Stimulated activated naive CD8-positive, alpha-beta T cell treated with anti-CD3 and anti-CD28 coated beads, Interleukin-15, Interleukin-2, amounts not matched to agents 100 ng/mL and 50 ng/mL, for 24 hours (primary cell): ENCODE results near the gene ATP6V1A.
"Not testable (repeated sequence)": the region's sequence is repeated elsewhere in the genome, so short reads cannot be mapped to it uniquely, and the experiment has no call there.

Experiments
- H3K27ac Mint-ChIP-seq: one replicate; pipeline ENCODE4 v1.8.0; 2021; ENCODE audit warnings: mild to moderate bottlenecking, mixed read lengths
- H3K27me3 Mint-ChIP-seq: one replicate; pipeline ENCODE4 v1.8.0; 2021; ENCODE audit warnings: mixed read lengths
- H3K36me3 Mint-ChIP-seq: one replicate; pipeline ENCODE4 v1.8.0; 2021; ENCODE audit warnings: low read depth, mixed read lengths
- H3K4me1 Mint-ChIP-seq: one replicate; pipeline ENCODE4 v1.8.0; 2021; ENCODE audit warnings: low read depth, mixed read lengths
- H3K4me3 Mint-ChIP-seq: one replicate; pipeline ENCODE4 v1.8.0; 2021; ENCODE audit warnings: mild to moderate bottlenecking, mixed read lengths
- H3K9me3 Mint-ChIP-seq: one replicate; pipeline ENCODE4 v1.8.0; 2021; ENCODE audit warnings: mixed read lengths

ATP6V1A gene

GRCh38 chr3:113829576-113830354 is 82.9 kb downstream of the ATP6V1A start:
- H3K4me3 Mint-ChIP-seq = no peak overlapping the region
- no peak overlapping the region for H3K27ac Mint-ChIP-seq

GRCh38 chr3:113831103-113831355 is 84.2 kb downstream of the ATP6V1A start:
- Mint-ChIP-seq H3K9me3 (peaks cover 6% of the 10 kb centered on the region), H3K27ac (peak overlapping the region; percentile 50), H3K4me1 (peaks cover 29% of the 10 kb centered on the region), H3K27me3 (no peaks in the 10 kb centered on the region), H3K36me3 (no peaks in the 10 kb centered on the region), H3K4me3 (no peak overlapping the region)

More at GRCh38 chr3:113829576-113830354, 82.9 kb downstream of the ATP6V1A start:
- H3K27me3 Mint-ChIP-seq = no peaks in the 10 kb centered on the region
- H3K9me3 Mint-ChIP-seq = peaks cover 6% of the 10 kb centered on the region
- H3K4me1 Mint-ChIP-seq = peaks cover 29% of the 10 kb centered on the region
- no peaks in the 10 kb centered on the region for H3K36me3 Mint-ChIP-seq

- H3K4me3 Mint-ChIP-seq = no peak overlapping the region
- no peaks in the 10 kb centered on the region for H3K36me3 Mint-ChIP-seq
These were observed 85.8 kb downstream of the ATP6V1A start for GRCh38 chr3:113832477-113833164.

GRCh38 chr3:113834983-113835382 is 88.1 kb downstream of the ATP6V1A start:
- peaks cover 29% of the 10 kb centered on the region for H3K4me1 Mint-ChIP-seq
- H3K27me3 Mint-ChIP-seq = peaks cover 4% of the 10 kb centered on the region
- peaks cover 6% of the 10 kb centered on the region for H3K9me3 Mint-ChIP-seq
- no peak overlapping the region for H3K27ac Mint-ChIP-seq
- no peaks in the 10 kb centered on the region for H3K36me3 Mint-ChIP-seq
- H3K4me3 Mint-ChIP-seq = no peak overlapping the region

More at GRCh38 chr3:113832477-113833164, 85.8 kb downstream of the ATP6V1A start:
- Mint-ChIP-seq H3K4me1 (peaks cover 29% of the 10 kb centered on the region), H3K27ac (no peak overlapping the region), H3K9me3 (peaks cover 6% of the 10 kb centered on the region), H3K27me3 (no peaks in the 10 kb centered on the region)

- Mint-ChIP-seq H3K36me3 (no peaks in the 10 kb centered on the region), H3K27ac (no peak within 1 kb of the TSS), H3K27me3 (peaks cover 4% of the 10 kb centered on the region), H3K9me3 (no peaks in the 10 kb centered on the region), H3K4me3 (peak within 1 kb of the TSS; percentile 81), H3K4me1 (peaks cover 7% of the 10 kb centered on the region)
These were observed 91.9 kb downstream of the ATP6V1A start, which contains the start of gene GRAMD1C for GRCh38 chr3:113838631-113839209. TSS of gene GRAMD1C (plus strand) at chr3:113838788. CDS start at chr3:113838910, 122 bp downstream.

GRCh38 chr3:113839551-113839950 is 92.7 kb downstream of the ATP6V1A start:
- no peak overlapping the region for H3K27ac Mint-ChIP-seq
- peaks cover 4% of the 10 kb centered on the region for H3K27me3 Mint-ChIP-seq
- peaks cover 7% of the 10 kb centered on the region for H3K4me1 Mint-ChIP-seq
- H3K9me3 Mint-ChIP-seq = no peaks in the 10 kb centered on the region
- H3K36me3 Mint-ChIP-seq = no peaks in the 10 kb centered on the region
- H3K4me3 Mint-ChIP-seq = peak overlapping the region; percentile 81

- no peak overlapping the region for H3K4me3 Mint-ChIP-seq
- H3K36me3 Mint-ChIP-seq = no peaks in the 10 kb centered on the region
- no peak overlapping the region for H3K27ac Mint-ChIP-seq
- no peaks in the 10 kb centered on the region for H3K4me1 Mint-ChIP-seq
- no peaks in the 10 kb centered on the region for H3K27me3 Mint-ChIP-seq
- no peaks in the 10 kb centered on the region for H3K9me3 Mint-ChIP-seq
These were observed 97.9 kb downstream of the ATP6V1A start for GRCh38 chr3:113844622-113845222.

GRCh38 chr3:113847247-113847646 is 100.4 kb downstream of the ATP6V1A start:
- no peaks in the 10 kb centered on the region for H3K4me1 Mint-ChIP-seq
- H3K36me3 Mint-ChIP-seq = no peaks in the 10 kb centered on the region
- no peak overlapping the region for H3K27ac Mint-ChIP-seq
- no peaks in the 10 kb centered on the region for H3K27me3 Mint-ChIP-seq
- no peak overlapping the region for H3K4me3 Mint-ChIP-seq
- H3K9me3 Mint-ChIP-seq = no peaks in the 10 kb centered on the region

- Mint-ChIP-seq H3K4me3 (no peak overlapping the region), H3K4me1 (no peaks in the 10 kb centered on the region), H3K9me3 (no peaks in the 10 kb centered on the region), H3K27ac (no peak overlapping the region), H3K27me3 (no peaks in the 10 kb centered on the region), H3K36me3 (no peaks in the 10 kb centered on the region)
These were observed 101.0 kb downstream of the ATP6V1A start for GRCh38 chr3:113847664-113848461.

GRCh38 chr3:113849071-113849470 is 102.2 kb downstream of the ATP6V1A start:
- not testable (repeated sequence) for H3K27me3 Mint-ChIP-seq, H3K4me3 Mint-ChIP-seq, H3K27ac Mint-ChIP-seq, H3K9me3 Mint-ChIP-seq, H3K36me3 Mint-ChIP-seq, H3K4me1 Mint-ChIP-seq

- H3K4me1 Mint-ChIP-seq, H3K9me3 Mint-ChIP-seq, H3K36me3 Mint-ChIP-seq, H3K4me3 Mint-ChIP-seq, H3K27me3 Mint-ChIP-seq, H3K27ac Mint-ChIP-seq: not testable (repeated sequence)
These were observed 103.0 kb downstream of the ATP6V1A start for GRCh38 chr3:113849841-113850240.

- H3K27me3 Mint-ChIP-seq, H3K36me3 Mint-ChIP-seq, H3K4me3 Mint-ChIP-seq, H3K4me1 Mint-ChIP-seq, H3K9me3 Mint-ChIP-seq, H3K27ac Mint-ChIP-seq: not testable (repeated sequence)
These were observed 103.6 kb downstream of the ATP6V1A start for GRCh38 chr3:113850391-113850790.

GRCh38 chr3:113852506-113852905 is 105.7 kb downstream of the ATP6V1A start:
- no peaks in the 10 kb centered on the region for H3K9me3 Mint-ChIP-seq
- H3K4me1 Mint-ChIP-seq = no peaks in the 10 kb centered on the region
- no peak overlapping the region for H3K4me3 Mint-ChIP-seq
- peaks cover 4% of the 10 kb centered on the region for H3K27me3 Mint-ChIP-seq
- no peak overlapping the region for H3K27ac Mint-ChIP-seq
- no peaks in the 10 kb centered on the region for H3K36me3 Mint-ChIP-seq
